Neural crest cell (in vitro differentiated cells): Measurements from ENCODE around the gene CCDC141. TPM values are rescaled to one million over a fixed set of nuclear protein-coding genes. Genes with fewer than 3 reads are reported as not detected.
"Not testable (repeated sequence)": the region's sequence is repeated elsewhere in the genome, so short reads cannot be mapped to it uniquely, and the experiment has no call there.

Experiments
- DNase-seq: peaks from one replicate; pipeline ENCODE4 v3.0.0; 2021; ENCODE audit warnings: low read depth, mixed read lengths, low spot score
- H3K27ac Mint-ChIP-seq: one replicate; pipeline ENCODE4 v1.8.0; 2021; ENCODE audit warnings: mild to moderate bottlenecking, mixed read lengths; ENCODE audit not compliant: unreplicated experiment
- H3K27me3 Mint-ChIP-seq: 2 replicates; pipeline ENCODE4 v1.8.0; 2021; ENCODE audit warnings: low read depth, mild to moderate bottlenecking, mixed read lengths
- H3K36me3 Mint-ChIP-seq: 2 replicates; pipeline ENCODE4 v1.8.0; 2021; ENCODE audit warnings: low read depth, mild to moderate bottlenecking, mixed read lengths
- H3K4me1 Mint-ChIP-seq: 2 replicates; pipeline ENCODE4 v1.8.0; 2021; ENCODE audit warnings: mixed read lengths
- H3K4me3 Mint-ChIP-seq: one replicate; pipeline ENCODE4 v1.8.0; 2021; ENCODE audit warnings: mild to moderate bottlenecking, mixed read lengths
- H3K9me3 Mint-ChIP-seq: 2 replicates; pipeline ENCODE4 v1.8.0; 2021; ENCODE audit warnings: mixed read lengths
- CTCF ChIP-seq: fragments of 200-600 bp; sonication (generic); conservative IDR thresholded peaks from 2 replicates; pipeline ENCODE4 v1.5.0; 2021; ENCODE audit warnings: antibody characterized with exemption, mild to moderate bottlenecking
- total RNA-seq: library from RNA; stranded (reverse); gene quantifications from 2 replicates; pipeline ENCODE4 v1.2.1, GENCODE V29; 2021

CCDC141 gene
- total RNA-seq, 1 donor from 2014 or later: not detected

GRCh38 chr2:178998539-178998938 lies 51.4 kb downstream of the CCDC141 start:
- no peak overlapping the region for H3K4me3 Mint-ChIP-seq
- no peaks in the 10 kb centered on the region for H3K36me3 Mint-ChIP-seq

DNA sequence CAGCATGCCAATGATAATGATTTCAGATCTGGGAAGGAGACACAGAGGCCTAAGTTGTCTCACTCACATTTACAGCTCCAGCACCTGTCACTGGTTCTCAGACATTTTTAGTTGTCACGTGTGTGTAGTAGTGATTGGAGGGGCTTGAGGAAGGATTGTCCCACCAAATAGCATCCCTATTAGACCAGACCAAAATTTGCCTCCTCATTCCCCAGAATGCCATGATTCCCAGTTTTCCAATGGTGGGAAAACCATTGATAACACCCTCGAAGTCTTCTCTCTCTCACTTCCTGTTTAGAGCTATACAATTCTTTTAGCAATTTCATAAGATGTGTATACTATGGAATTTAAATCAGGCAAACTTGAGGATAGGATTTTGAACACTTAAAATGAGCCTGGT lies 52.5 kb downstream of the CCDC141 start:
- DNase-seq: no peak
- Mint-ChIP-seq H3K27ac (no peak overlapping the region), H3K27me3 (no peaks in the 10 kb centered on the region), H3K4me3 (no peak overlapping the region), H3K36me3 (peaks cover 3% of the 10 kb centered on the region), H3K4me1 (no peaks in the 10 kb centered on the region), H3K9me3 (peaks cover 15% of the 10 kb centered on the region)
- TF ChIP-seq CTCF: no peak

More at GRCh38 chr2:178998539-178998938, 51.4 kb downstream of the CCDC141 start:
- Mint-ChIP-seq H3K27ac (no peak overlapping the region), H3K9me3 (peaks cover 14% of the 10 kb centered on the region), H3K27me3 (no peaks in the 10 kb centered on the region), H3K4me1 (no peaks in the 10 kb centered on the region)
- DNase-seq: no peak
- TF ChIP-seq CTCF: no peak

GRCh38 chr2:178997067-178997466 lies 52.9 kb downstream of the CCDC141 start:
- H3K27ac Mint-ChIP-seq: no peak overlapping the region
- no peaks in the 10 kb centered on the region for H3K27me3 Mint-ChIP-seq
- peaks cover 3% of the 10 kb centered on the region for H3K36me3 Mint-ChIP-seq
- H3K4me1 Mint-ChIP-seq: no peaks in the 10 kb centered on the region
- no peak for DNase-seq
- H3K4me3 Mint-ChIP-seq: no peak overlapping the region
- no peak for TF ChIP-seq CTCF
- peaks cover 15% of the 10 kb centered on the region for H3K9me3 Mint-ChIP-seq

- H3K36me3 Mint-ChIP-seq: peaks cover 3% of the 10 kb centered on the region
- H3K27ac Mint-ChIP-seq: no peak overlapping the region
- H3K4me3 Mint-ChIP-seq: no peak overlapping the region
- TF ChIP-seq CTCF: no peak
- DNase-seq: no peak
- H3K9me3 Mint-ChIP-seq: peaks cover 15% of the 10 kb centered on the region
- no peaks in the 10 kb centered on the region for H3K4me1 Mint-ChIP-seq
- H3K27me3 Mint-ChIP-seq: no peaks in the 10 kb centered on the region
Observed at GRCh38 chr2:178994264-178994663, 55.7 kb downstream of the CCDC141 start.

DNA sequence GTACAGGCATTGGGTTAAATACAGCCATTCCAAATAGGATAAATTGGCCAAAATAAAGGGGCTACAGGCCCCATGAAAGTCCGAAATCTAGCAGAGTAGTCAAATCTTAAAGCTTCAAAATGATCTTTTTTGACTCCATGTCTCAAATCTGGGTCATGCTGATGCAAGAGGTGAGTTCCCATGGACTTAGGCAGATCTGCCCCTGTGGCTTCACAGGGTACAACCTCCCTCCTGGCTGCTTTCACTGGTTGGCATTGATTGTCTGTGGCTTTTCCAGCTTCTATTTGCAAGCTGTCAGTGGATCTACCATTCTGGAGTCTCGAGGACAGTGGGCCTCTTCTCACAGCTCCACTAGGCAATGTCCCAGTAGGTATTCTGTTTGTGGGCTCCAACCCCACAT lies 56.1 kb downstream of the CCDC141 start:
- peaks cover 15% of the 10 kb centered on the region for H3K9me3 Mint-ChIP-seq
- peaks cover 3% of the 10 kb centered on the region for H3K36me3 Mint-ChIP-seq
- H3K4me1 Mint-ChIP-seq: no peaks in the 10 kb centered on the region
- TF ChIP-seq CTCF: no peak
- H3K4me3 Mint-ChIP-seq: no peak overlapping the region
- no peak overlapping the region for H3K27ac Mint-ChIP-seq
- DNase-seq: no peak
- no peaks in the 10 kb centered on the region for H3K27me3 Mint-ChIP-seq

- not testable (repeated sequence) for H3K4me3 Mint-ChIP-seq, H3K27me3 Mint-ChIP-seq, DNase-seq, H3K4me1 Mint-ChIP-seq, H3K27ac Mint-ChIP-seq, H3K36me3 Mint-ChIP-seq
- peaks cover 15% of the 10 kb centered on the region for H3K9me3 Mint-ChIP-seq
- peak; percentile 16 for TF ChIP-seq CTCF
Observed at GRCh38 chr2:178992719-178993118, 57.2 kb downstream of the CCDC141 start.
